Choroid plexus epithelial cell (primary cell): ENCODE data around the gene ZDHHC5.
"Not testable (repeated sequence)": the region's sequence is repeated elsewhere in the genome, so short reads cannot be mapped to it uniquely, and the experiment has no call there.

Experiments
- DNase-seq: peaks from one replicate; pipeline ENCODE4 v3.0.0-alpha.2; 2010; ENCODE audit warnings: low read depth
- H3K4me3 ChIP-seq: 2 replicates; pipeline ENCODE4 v1.5.1; 2011; ENCODE audit warnings: low read depth, mild to moderate bottlenecking, control low read depth, low read length, moderate library complexity
- CTCF ChIP-seq: conservative IDR thresholded peaks from 2 replicates; pipeline ENCODE4 v1.5.1; 2011; ENCODE audit warnings: low read depth, mild to moderate bottlenecking, control low read depth, inconsistent platforms, low read length, moderate library complexity

The ZDHHC5 gene

GRCh38 chr11:57668434-57668782 lies 494 bp downstream of the ZDHHC5 start:
- H3K4me3 ChIP-seq, result peak overlapping the region; percentile 98
- DNase-seq, result no peak
- no peak for TF ChIP-seq CTCF

GRCh38 chr11:57674251-57674650 lies 6.3 kb downstream of the ZDHHC5 start:
- no peak for TF ChIP-seq CTCF
- no peak overlapping the region for H3K4me3 ChIP-seq
- DNase-seq, result no peak

GRCh38 chr11:57675176-57675941 lies 7.4 kb downstream of the ZDHHC5 start:
- TF ChIP-seq CTCF, result no peak
- no peak overlapping the region for H3K4me3 ChIP-seq
- no peak for DNase-seq

- TF ChIP-seq CTCF, result no peak
- no peak for DNase-seq
- no peak overlapping the region for H3K4me3 ChIP-seq
These were observed 11.5 kb downstream of the ZDHHC5 start for GRCh38 chr11:57679396-57679795.

- DNase-seq, result peak; percentile 25
- no peak for TF ChIP-seq CTCF
- no peak overlapping the region for H3K4me3 ChIP-seq
These were observed 12.6 kb downstream of the ZDHHC5 start for GRCh38 chr11:57680552-57680874.

GRCh38 chr11:57681168-57681567 lies 13.3 kb downstream of the ZDHHC5 start:
- TF ChIP-seq CTCF, result no peak
- DNase-seq, result no peak
- H3K4me3 ChIP-seq, result no peak overlapping the region

GRCh38 chr11:57690474-57690873 lies 22.6 kb downstream of the ZDHHC5 start:
- DNase-seq, H3K4me3 ChIP-seq: not testable (repeated sequence)

- no peak for TF ChIP-seq CTCF
- H3K4me3 ChIP-seq, result no peak overlapping the region
- DNase-seq, result no peak
These were observed 31.0 kb downstream of the ZDHHC5 start for GRCh38 chr11:57698843-57699365.
